GM19043 (cell line): ENCODE measurements around the gene USF2.

ENCODE experiments used
- ATAC-seq: cut with Tn5 transposase; IDR thresholded peaks from one replicate; pipeline ENCODE4 v1.9.1; 2021; ENCODE audit warnings: low read depth; ENCODE audit not compliant: unreplicated experiment

Gene USF2

DNA sequence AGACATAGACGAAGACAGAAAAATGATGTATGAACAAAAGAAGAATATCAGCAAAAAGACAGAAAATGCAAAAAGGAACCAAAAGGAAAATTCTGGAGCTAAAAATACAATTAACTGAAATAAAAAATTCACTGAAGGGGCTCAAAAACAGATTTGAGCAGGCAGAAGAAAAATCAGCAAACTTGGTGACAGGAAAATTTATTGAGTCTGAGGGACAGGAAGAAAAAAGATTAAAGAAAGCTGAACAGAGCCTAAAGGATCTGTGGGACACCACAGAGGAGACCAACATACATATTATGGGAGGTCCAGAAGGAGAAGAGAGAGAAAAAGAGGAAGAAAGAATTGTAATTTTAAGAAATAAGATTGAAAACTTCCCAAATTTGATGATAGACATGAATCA, 27.3 kb upstream of the USF2 start:
- no peak for ATAC-seq

DNA sequence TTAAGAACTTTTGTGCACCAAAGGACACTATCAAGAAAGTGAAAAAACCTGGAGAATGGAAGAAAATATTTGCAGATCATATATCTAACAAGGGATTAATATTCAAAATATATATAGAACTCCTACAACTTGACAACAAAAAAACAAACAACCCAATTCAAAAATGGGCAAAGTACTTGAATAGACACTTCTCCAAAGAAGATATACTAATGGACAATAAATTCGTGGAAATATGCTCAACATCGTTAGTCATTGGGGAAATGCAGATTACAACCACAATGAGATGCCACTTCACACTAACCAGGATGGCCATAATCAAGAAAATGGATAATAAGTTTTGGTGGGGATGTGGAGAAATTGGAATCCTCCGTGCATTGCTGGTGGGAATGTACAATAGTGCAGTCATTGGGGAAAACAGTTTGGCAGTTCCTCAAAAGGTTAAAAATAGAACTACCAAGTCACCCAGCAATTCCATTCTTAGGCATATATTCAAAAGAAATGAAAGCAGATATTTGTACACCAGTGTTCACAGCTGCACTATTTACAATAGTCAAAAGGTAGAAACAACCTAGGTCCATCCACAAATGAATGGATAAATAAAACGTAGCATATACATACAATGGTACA, 22.2 kb upstream of the USF2 start:
- ATAC-seq: no peak

DNA sequence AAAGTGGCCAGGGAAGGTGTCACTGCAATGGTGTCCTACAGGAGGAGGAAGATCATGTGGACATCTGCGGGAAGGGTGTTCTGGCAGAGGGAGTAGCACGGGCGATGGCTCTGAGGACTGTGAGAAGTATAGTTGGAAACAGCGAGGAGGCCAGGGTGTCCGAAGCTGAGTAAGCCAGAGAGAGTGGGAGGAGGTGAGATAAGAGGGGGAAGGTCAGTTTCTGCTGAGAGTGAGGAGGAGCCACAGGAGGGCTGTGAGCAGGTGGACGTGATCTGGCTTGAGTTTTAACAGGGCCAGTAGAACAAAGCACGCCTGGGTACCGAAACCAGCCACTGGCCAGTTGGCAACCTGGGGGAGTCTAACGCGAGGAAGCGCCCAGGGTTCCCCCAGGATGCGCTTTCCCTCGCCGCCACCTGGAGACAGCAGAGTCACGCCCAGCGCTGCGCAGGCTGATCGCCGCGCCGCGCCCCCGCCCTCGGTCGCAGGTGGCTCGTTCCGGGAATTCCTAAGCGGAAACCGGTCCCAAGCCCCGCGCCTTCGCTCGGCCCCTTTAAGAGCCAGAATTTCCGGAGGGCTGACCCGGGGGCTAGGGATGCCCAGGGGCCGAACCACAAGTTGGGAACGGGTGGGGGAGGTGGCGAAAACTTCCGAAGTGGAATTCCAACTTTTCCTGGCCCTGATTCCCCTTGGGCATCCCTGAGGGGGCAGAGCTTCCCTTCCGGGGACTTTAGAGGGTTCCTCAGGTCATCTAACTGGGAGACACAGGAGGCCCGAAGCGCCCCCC, 21.0 kb upstream of the USF2 start:
- ATAC-seq: peak; percentile 28

DNA sequence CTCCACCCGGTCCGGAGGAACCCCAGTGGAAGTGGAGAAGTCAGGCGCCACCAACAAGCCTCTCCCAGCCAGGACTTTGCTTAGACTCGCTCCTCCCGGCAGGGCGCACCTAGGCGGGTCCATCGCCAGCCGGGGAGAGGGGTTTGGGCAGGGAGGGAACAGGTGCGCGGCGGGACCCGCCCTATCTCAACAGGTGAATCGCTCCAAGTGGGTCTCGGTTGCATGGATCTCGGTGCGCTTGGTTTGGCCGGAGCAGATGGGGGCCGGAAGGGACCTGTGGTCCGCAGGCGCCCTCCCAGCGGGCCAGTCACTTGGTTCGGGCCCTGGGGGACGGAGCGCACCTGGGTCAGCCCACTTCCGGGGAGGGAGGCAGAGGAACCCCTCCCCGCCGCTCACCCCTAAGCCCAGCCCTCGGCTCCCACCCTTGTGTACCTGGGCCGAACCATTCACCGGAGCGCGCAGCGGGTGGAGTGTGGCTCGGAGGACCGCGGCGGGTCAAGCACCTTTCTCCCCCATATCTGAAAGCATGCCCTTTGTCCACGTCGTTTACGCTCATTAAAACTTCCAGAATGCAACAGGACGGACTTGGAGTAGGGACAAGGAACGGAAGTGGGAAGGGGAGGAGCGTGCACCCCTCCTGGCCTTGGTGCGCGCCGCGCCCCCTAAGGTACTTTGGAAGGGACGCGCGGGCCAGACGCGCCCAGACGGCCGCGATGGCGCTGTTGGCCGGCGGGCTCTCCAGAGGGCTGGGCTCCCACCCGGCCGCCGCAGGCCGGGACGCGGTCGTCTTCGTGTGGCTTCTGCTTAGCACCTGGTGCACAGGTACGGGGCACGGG, 20.2 kb upstream of the USF2 start, which contains the start of gene LSR:
TSS of gene LSR (plus strand) at position 693 of the 836 bp plus-strand sequence. CDS start at position 714, 21 bp downstream.
- peak; percentile 62 for ATAC-seq

DNA sequence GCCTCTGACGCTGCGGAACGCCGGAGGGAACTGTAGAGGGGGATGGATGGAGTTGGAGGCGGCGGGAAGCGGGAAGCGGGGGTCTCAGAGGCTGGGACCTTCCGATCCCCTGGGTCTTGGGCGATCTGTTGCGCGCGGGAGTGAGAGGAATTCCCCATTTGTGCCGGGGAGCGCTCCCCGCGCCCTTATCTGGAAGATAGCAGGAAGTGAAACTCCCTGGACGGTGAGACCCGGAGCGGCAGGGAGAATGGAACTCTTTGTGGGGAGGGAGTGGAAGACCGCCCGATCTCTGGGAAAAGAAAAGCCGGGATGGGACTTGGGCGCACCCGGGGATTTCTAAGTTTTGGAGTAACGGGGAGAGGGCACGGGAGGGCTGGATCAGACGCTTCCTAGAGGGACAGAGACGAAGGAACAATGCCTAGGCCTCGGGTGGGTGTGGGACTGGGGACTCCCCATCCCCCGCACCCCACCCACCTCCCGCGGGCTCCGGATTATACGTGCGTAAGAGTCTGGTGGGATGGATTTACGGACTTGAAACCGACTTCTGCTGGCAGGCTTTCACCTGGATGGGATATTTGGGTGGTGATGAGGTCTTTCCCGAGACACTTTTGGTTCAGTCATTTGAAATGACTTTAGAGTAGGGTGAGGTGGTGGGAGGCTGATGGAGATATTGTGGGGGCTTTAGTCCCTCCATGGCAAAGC, 19.5 kb upstream of the USF2 start:
- ATAC-seq: no peak

DNA sequence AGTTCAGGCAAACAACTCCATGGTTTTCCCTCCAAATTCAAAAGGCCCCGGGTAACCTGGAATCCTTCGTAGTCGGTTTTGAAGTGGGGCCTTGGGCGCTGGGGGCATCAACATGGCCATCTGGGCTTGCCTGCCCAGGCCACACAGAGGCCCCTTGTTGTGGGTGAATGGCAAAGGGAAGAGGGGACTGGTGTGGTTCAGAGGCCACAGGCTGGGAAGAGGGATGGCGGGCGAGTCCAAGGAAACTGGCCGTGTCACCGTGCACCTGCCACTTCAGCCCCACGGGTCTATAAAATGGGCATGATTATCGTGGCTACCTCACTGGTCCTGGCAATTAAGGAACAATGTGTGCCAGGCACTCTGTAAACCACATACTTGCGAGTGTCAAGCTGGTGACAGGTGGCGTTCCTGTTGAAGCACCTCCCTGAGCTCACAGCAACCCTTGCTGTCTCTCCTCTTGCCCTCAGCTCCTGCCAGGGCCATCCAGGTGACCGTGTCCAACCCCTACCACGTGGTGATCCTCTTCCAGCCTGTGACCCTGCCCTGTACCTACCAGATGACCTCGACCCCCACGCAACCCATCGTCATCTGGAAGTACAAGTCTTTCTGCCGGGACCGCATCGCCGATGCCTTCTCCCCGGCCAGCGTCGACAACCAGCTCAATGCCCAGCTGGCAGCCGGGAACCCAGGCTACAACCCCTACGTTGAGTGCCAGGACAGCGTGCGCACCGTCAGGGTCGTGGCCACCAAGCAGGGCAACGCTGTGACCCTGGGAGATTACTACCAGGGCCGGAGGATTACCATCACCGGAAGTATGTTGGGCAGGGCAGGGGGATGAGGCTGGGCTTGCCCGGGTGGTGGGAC, 18.7 kb upstream of the USF2 start:
- ATAC-seq: no peak

DNA sequence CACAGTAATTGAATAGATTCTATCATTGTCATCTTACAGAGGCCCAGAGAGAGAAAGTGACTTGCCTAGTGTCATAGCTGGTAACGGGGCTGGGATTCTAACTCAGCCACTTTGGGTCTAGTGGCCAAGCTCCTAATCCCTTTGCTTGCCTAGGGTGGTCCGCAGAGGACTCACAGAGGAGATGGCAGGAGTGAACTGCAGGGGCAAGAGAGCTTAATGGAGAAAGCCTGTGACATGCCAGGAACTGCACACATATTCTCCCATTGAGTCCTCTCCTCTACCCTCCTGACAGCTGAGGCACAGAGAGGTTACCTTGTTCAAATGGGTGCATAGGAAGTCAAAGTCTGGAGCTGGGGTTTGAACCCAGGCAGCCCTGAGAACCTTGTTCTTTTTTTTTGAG, 17.3 kb upstream of the USF2 start:
- no peak for ATAC-seq

DNA sequence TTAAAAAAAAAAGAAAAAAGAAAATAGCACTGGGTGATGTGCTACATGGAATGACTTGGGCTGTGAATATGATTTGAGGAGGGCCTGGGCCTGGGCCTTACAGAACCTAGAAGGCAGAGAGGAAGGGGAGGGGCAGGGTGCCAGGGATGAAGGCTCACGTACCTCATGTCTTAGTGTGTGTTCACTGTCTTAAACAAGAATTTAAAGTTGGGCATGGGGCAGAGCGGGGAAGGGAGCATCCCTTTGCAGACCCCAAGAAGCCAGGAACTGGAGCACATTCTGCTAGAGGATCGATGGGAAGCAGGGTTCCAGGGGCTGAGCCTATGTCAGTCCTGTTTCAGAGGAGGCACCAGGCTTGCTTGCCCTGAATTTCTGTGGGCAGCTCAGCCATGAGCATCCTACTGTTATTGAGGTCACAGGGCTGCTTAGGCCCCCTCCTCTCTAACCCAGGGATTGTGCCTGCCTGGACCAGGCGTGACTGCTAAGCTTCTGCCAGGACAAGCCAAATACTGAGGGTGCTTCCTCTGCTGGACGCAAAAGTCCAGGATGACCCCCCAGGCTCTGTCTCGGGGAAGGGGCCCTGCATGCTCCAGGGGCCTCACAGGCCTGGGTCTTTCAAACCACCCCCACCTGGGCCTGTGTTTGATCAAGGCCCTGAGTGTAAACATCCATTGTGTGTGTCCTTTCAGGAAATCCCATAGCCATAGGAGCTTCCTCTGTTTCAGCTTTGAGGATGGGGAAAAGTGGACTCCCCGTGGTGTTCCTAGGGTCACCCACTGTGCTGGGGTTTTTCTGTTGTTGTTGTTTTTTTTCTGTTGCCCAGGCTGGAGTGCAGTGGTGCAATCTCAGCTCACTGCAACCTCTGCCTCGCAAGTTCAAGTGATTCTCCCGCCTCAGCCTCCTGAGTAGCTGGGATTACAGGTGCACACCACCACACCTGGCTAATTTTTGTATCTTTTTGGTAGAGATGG, 15.2 kb upstream of the USF2 start:
- no peak for ATAC-seq

DNA sequence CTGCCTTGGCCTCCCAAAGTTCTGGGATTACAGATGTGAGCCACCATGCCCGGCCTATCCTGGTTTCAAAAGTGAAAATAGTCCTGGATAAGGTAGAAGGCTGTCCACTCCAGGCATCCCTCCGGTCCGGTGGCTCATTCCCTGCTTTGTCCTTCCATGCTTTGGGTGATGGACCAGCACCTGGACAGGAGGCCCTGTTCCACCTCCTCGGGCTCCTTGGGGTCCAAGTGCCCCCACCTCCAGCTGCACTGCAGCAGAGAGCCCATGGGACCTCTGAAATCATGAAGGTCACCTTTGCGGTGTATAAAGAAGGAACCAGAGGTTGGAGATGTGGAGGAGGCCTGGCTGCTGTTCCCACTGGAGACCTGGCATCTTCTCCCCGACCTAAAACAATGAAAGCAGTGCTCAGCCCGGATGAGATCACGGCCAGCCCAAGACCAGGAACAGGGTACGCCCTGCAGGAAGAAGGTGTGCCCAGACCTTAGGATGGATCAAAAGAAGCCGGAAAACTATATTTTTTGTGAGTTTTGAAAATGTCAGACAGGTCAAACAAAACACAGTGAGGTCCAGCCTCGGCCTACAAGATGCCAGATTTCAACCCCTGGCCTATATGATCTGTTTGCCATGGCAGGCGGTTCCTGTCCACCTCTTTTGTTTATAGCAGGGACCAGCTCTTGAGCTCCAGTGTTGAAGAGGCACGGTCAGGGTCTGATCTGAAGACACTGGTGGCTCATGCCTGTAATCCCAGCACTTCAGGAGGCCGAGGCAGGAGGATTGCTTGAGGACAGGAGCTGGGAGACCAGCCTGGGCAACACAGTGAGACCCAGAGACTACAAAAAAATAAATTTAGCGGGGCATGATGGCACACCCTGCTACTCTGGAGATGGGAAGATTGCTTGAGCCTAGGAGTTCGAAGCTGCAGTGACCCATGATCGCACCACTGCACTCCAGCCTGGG, 14.1 kb upstream of the USF2 start:
- ATAC-seq: no peak

DNA sequence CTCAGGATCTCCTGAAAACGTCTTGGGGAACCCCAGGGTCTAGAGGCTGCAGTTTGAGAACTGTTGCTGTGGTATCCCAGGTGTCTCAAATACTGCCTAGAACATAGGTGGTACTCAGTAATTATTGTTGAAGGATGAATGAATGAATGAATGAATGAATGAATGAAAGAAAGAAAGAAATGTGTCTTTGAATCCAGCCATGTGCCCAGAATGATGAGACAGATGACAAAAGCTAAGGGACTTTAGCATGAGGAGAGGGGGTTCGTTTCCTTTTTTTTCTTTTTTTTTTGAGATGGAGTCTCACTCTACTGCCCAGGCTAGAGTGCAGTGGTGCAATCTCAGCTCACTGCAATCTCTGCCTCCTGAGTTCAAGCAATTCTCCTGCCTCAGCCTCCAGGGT, 12.2 kb upstream of the USF2 start:
- no peak for ATAC-seq

DNA sequence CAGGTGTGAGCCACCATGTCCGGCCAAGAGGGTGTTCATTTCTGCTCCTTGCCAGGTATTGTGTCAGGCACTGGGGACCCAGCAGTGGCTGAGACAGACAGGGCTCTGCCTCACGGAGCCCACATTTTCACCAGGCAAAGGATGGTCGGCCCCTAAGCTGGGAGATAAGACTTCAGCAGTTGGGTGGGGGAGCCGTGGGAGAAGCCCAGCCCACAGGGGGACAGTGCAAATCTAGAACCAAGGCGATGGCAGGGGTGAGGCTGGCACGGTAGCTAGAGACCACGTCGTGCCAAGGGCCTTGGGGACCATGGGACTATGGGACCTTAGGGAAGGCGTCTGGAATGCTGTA, 11.7 kb upstream of the USF2 start:
- no peak for ATAC-seq

DNA sequence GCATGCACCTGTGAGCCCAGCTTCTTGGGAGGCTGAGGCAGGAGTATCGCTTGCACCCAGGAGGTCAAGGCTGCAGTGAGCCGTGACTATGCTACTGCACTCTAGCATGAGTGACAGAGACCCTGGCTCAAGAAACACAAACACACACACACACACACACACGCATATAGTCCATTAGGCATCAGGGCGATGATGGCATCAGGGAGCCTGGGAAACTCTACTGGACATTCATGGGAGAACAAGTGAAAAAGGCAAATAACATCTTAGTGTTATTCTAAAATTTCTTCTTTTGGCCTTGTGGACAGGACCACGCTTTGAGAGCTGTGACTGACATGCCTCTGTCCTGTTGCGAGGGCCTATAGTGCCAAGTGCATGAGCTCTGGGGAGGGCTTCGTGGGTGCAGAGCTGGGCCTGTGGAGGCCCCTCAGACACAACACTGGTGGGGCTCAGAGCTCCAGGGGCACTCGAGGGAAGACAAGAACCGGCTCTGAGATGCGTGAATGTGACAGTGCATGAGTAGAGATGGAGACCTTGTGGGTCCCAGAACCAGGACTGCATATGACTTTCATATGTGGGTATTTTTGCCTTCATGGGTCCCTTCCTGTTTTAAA, 8.0 kb upstream of the USF2 start:
- ATAC-seq: no peak

DNA sequence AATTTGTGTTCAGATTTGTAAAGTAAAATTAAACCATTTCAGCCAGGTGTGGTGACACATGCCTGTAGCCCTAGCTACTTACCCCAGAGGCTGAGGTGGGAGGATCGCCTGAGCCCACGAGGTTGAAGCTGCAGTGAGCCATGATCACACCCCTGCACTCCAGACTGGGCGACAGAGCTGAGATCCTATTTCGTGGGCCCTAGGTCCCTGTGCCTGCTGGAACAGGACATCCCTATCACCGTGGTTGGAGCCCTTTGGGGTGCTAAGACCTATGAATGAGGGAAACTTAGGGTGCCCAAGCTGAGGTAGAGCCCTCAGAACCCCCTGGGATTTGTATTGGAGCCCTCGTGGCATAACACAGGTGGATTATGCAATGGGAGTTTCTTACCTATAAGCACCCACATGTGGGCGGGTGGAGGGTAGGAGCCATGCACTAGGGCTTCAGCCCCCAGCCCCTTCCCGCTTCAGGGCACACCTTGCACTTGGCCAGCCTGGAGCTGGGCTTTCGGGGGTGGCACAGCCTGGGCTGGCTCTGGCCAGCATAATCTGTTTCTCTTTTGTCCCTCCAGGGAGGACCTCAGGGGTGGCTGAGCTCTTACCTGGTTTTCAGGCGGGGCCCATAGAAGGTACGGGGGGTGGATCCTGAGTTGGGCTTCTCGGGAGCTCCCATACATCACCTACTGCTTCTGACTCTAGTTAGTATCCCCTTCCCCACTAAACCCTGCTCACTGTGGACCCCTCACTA, 7.2 kb upstream of the USF2 start:
- no peak for ATAC-seq

DNA sequence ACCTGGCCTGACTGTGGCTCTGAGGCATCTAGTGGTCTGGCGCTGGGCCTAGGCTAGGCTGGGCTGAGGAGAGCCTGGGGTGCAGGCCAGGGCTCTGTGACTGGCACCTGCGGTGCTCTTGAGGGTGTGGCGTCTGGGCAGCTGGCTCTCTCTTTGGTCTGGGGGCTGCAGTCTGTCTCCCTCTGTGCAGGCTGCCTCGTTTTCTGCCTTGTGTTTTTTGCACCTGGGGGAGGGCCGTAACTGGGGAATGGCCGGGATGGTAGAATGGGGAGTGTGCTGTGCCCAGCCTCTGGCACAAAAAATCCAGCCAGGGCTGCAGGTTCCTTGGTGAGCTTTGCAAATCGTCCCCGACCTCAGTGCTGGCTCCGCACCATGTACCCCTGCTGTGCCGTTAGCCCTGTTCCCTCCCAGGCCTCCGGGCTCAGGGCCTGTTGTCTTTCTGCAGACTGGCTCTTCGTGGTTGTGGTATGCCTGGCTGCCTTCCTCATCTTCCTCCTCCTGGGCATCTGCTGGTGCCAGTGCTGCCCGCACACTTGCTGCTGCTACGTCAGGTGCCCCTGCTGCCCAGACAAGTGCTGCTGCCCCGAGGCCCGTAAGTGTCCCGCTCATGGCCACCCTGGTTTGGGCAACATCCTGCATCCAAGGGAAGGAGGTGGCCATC, 6.5 kb upstream of the USF2 start:
- no peak for ATAC-seq

DNA sequence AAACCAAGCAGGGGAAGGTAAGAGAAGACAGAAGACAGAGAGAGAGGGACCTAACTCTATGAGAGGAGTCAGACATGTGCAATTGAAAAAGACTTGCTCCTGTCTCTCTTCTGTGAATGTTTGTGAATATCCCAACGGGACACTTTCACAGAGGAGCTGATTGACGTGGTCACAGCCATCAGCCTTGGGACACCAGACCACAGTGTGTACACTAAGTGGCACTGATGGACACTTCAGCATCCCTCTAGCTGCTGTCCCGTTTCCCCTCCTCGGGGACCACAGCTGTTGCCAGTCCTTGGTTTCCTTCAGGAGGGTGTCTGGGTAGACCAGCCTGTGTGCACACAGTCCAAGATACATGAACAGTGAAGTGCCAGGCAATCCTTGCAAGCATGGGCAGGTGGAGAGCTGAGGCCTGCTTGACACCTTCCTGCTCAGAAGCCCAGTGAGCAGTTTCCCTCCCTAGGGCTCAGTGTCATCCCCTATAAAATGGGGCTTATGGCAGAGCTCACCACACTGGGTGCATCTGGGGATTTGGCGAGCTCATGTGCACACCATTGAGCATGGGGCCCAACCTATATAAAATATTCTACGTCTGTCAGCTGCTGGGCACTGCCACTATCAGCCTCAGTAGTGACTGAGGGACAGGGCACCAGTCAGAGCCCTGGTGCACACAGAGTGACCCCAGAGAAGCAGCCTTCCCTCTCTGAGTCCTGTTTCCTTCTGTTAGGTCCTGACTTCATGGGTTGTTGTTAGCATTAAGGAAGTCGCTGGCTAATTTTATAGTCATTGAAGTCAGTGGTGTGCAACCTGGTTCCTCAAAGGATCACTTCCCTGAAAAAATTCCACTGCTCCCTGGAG, 4.3 kb upstream of the USF2 start:
- no peak for ATAC-seq
